ENCODE results near the gene DSP. TPM values are rescaled to one million over a fixed set of nuclear protein-coding genes. Genes with fewer than 3 reads are reported as not detected.

The DSP gene
- total and polyA plus RNA-seq, 2 of the 13 experiments (the other 11 are each of a cell fraction or from before 2014, with no cell fraction given): 89.8 to 117 TPM

- TF ChIP-seq ZNF687 (CRISPR knock-in tag; IDR thresholded peaks at IDR 0.05) (peak; percentile 27; the same call in 1 of the 2 replicates), UBTF (CRISPR knock-in tag; IDR thresholded peaks at IDR 0.05) (no peak)
Observed at GRCh38 chr6:7546896-7547295, 5.4 kb downstream of the DSP start (continued).

GRCh38 chr6:7547315-7547714 lies 5.8 kb downstream of the DSP start:
- H3K4me1 ChIP-seq (ENCODE audit: insufficient read depth, low read length): peaks cover 80% of the 10 kb centered on the region
- no peak overlapping the region for H2AFZ ChIP-seq (ENCODE audit: low read length)
- FAIRE-seq (no peak), DNase-seq (ENCODE audit: low spot score) (no peak), ATAC-seq (no peak)
- H3K9me3 ChIP-seq (ENCODE audit: low read length): no peaks in the 10 kb centered on the region
- H3K27ac ChIP-seq (ENCODE audit: extremely low read length, insufficient read depth, low read length): peak overlapping the region; percentile 90
- peaks cover 4 to 21% of the 10 kb centered on the region in 2 experiments; a peak in 4 of 5 replicates for H3K36me3 ChIP-seq (replicated peaks in 1 of 2; ENCODE audit: control insufficient read depth in 1 of 2, insufficient read depth in 2 of 2, low read length in 2 of 2)
- H3K4me3 ChIP-seq (replicated peaks in 1 of 3; ENCODE audit: insufficient read depth in 1 of 3, low read depth in 2 of 3, low read length in 3 of 3): peak overlapping the region; percentile 41 to 100 (median 94); a peak in 5 of 6 replicates
- intact Hi-C loops (cut with micrococcal nuclease; ENCODE audit: unreplicated experiment): loop anchor here (10.0 kb wide), 1 partner anchor 383 kb away; no protein-coding TSS in a partner anchor
- no TSS peak for BruUV-seq (replicated peaks)
- ChIA-PET POLR2A (interaction anchor here (1.1 to 6.9 kb wide), 8 partner anchors 13 to 158 kb away, joined by 3 to 132 read pairs (median 8); partner anchors contain the start of genes CAGE1, RIOK1 and SNRNP48), CTCF (ENCODE audit: low intra/inter-chr PET ratio, low total read pairs) (no interaction called here)
- in situ Hi-C loops (cut with HindIII; ENCODE audit: extremely low pct_ligation_motif_present, low pct_unique_long_range_greater_than_20kb): no loop called here
- H3K4me2 ChIP-seq (ENCODE audit: low read depth, low read length): peak overlapping the region; percentile 97
- peaks cover 15% of the 10 kb centered on the region for H4K20me1 ChIP-seq (ENCODE audit: insufficient read depth, low read length)
- peak overlapping the region; percentile 99 for H3K9ac ChIP-seq (ENCODE audit: insufficient read depth, low read depth, low read length)
- peaks cover 85% of the 10 kb centered on the region for H3K79me2 ChIP-seq (ENCODE audit: insufficient read depth, low read length)
- WGBS (ENCODE audit: low lambda C conversion rate): 85% methylated on average over 4 of the region's 4 CpGs
- H3K27me3 ChIP-seq (ENCODE audit: control insufficient read depth in 1 of 2, insufficient read depth in 2 of 2, low read length in 2 of 2): peaks cover 0 to 3% of the 10 kb centered on the region in 2 experiments; a peak in 1 of 5 replicates
- TF ChIP-seq SOX6 (IDR thresholded peaks at IDR 0.05) (no peak), SOX6 (CRISPR knock-in tag; IDR thresholded peaks at IDR 0.05) (no peak), HOXA7 (CRISPR knock-in tag; IDR thresholded peaks at IDR 0.05) (no peak), ZMYM3 (CRISPR knock-in tag; IDR thresholded peaks at IDR 0.05) (0 out of 2 replicates have a peak, but pooled peaks have one; percentile 28), ZBTB10 (CRISPR knock-in tag; IDR thresholded peaks at IDR 0.05; ENCODE audit: borderline replicate concordance) (no peak), ZNF460 (CRISPR knock-in tag; IDR thresholded peaks at IDR 0.05; ENCODE audit: borderline replicate concordance) (peak; percentile 79; the same call in 1 of the 2 replicates), ZNF331 (CRISPR knock-in tag; IDR thresholded peaks at IDR 0.05) (no peak), TEAD3 (CRISPR knock-in tag; optimal IDR thresholded peaks at IDR 0.05; ENCODE audit: borderline replicate concordance) (peak; percentile 14), ZNF615 (CRISPR knock-in tag; IDR thresholded peaks at IDR 0.05; ENCODE audit: borderline replicate concordance) (no peak)
- TF ChIP-seq, protein P1, sequence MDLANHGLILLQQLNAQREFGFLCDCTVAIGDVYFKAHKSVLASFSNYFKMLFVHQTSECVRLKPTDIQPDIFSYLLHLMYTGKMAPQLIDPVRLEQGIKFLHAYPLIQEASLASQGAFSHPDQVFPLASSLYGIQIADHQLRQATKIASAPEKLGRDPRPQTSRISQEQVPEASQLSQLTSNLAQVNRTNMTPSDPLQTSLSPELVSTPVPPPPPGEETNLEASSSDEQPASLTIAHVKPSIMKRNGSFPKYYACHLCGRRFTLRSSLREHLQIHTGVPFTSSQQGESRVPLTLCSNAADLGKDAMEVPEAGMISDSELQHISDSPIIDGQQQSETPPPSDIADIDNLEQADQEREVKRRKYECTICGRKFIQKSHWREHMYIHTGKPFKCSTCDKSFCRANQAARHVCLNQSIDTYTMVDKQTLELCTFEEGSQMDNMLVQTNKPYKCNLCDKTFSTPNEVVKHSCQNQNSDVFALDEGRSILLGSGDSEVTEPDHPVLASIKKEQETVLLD (CRISPR knock-in tag; IDR thresholded peaks at IDR 0.05; ENCODE audit: low read depth): no peak
